Transverse colon (tissue), 4 donors: ENCODE measurements around the gene ACAP2.

Source experiments
- CTCF ChIP-seq, 5 experiments: fragments of 200-600 bp in 3 of 5; fragments of 450-650 bp in 2 of 5; sonication (generic) in 3 of 5; IDR thresholded peaks; 1 replicate in 2 of 5; 2 replicates in 3 of 5; pipeline ENCODE4 v1.5.1; 2016 to 2017; ENCODE audit warnings: antibody characterized with exemption in 5 of 5, inconsistent platforms in 3 of 5, mild to moderate bottlenecking in 2 of 5, moderate library complexity in 1 of 5
- POLR2A ChIP-seq: fragments of 450-650 bp; IDR thresholded peaks from one replicate; pipeline ENCODE4 v1.6.1; 2016; ENCODE audit warnings: antibody characterized with exemption, mild to moderate bottlenecking, moderate library complexity
- POLR2AphosphoS5 ChIP-seq, 3 donors: sonication (generic); formaldehyde crosslinking; IDR thresholded peaks; one replicate each; pipeline ENCODE4 v1.6.1; 2016; ENCODE audit warnings: antibody characterized with exemption in 3 of 3

DNA sequence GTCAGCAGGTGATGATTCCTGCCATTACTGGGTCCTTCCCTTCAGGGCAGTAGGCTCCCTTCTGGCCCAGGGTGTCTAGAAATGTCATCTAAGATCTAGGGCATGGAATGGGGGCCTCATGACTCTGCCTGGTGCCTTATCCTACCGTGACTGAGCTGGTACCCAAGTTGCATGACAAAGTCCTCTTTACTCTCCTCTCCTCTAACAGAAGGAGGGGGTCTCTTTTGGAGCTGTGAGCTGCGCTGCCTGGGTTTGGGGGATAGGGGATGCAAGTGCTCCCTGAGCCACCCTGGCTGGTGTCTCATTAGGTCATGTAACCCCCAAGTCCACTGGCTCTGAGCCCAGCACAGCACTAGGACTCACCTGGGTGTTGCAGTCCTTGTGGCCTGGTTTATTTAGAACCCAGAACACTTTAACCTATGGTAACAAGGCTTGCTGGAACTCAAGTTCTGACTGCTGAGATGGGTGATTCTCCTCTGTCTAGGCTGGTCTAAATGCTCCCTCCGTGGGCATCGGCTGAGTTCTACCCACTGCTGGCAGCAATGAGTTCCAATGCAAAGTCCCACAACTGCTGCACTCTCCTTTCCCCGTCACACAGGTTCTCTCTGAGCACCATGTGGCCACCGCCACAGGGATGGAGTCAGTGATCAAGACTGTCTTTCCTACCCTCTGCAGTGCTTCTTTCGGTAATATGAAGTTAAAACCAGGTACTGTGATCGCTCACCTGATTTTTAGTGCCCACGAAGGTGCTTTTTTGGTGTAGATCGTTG lies 205.8 kb downstream of the ACAP2 start:
- TF ChIP-seq CTCF (IDR thresholded peaks at IDR 0.05) (no peak), POLR2A (no peak), POLR2AphosphoS5 (IDR thresholded peaks at IDR 0.05) (no peak)
